ENCODE measurements around the gene TNFRSF14.

Gene TNFRSF14

GRCh38 chr1:2520206-2520605, 36.0 kb upstream of the TNFRSF14 start:
- TF ChIP-seq ZFP3 (CRISPR knock-in tag; IDR thresholded peaks at IDR 0.05) = no peak
- TF ChIP-seq, protein P1, sequence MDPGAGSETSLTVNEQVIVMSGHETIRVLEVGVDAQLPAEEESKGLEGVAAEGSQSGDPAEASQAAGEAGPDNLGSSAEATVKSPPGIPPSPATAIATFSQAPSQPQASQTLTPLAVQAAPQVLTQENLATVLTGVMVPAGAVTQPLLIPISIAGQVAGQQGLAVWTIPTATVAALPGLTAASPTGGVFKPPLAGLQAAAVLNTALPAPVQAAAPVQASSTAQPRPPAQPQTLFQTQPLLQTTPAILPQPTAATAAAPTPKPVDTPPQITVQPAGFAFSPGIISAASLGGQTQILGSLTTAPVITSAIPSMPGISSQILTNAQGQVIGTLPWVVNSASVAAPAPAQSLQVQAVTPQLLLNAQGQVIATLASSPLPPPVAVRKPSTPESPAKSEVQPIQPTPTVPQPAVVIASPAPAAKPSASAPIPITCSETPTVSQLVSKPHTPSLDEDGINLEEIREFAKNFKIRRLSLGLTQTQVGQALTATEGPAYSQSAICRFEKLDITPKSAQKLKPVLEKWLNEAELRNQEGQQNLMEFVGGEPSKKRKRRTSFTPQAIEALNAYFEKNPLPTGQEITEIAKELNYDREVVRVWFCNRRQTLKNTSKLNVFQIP (CRISPR knock-in tag; IDR thresholded peaks at IDR 0.05; ENCODE audit: borderline replicate concordance, low read depth) = no peak
- no peak for ATAC-seq

GRCh38 chr1:2520806-2521205, 35.4 kb upstream of the TNFRSF14 start:
- no peak for TF ChIP-seq SNAI2 (CRISPR knock-in tag; IDR thresholded peaks at IDR 0.05)
- no peak for TF ChIP-seq ZNF8 (CRISPR knock-in tag; IDR thresholded peaks at IDR 0.05)
- no peak for TF ChIP-seq TCF4 (CRISPR knock-in tag; IDR thresholded peaks at IDR 0.05; ENCODE audit: borderline replicate concordance)
- no peak for TF ChIP-seq ZFP3 (CRISPR knock-in tag; IDR thresholded peaks at IDR 0.05)
- no peak for TF ChIP-seq TOX (CRISPR knock-in tag; IDR thresholded peaks at IDR 0.05; ENCODE audit: borderline replicate concordance)
- TF ChIP-seq BACH2 (CRISPR knock-in tag; IDR thresholded peaks at IDR 0.05; ENCODE audit: borderline replicate concordance) = no peak
- no peak for ATAC-seq

- TF ChIP-seq CSDC2 (CRISPR knock-in tag; IDR thresholded peaks at IDR 0.05) (no peak), GLIS3 (CRISPR knock-in tag; IDR thresholded peaks at IDR 0.05) (no peak), BACH2 (CRISPR knock-in tag; IDR thresholded peaks at IDR 0.05; ENCODE audit: borderline replicate concordance) (no peak), ISL1 (CRISPR knock-in tag; IDR thresholded peaks at IDR 0.05) (no peak), ZC3H10 (CRISPR knock-in tag; IDR thresholded peaks at IDR 0.05) (no peak), ARNTL (CRISPR knock-in tag; IDR thresholded peaks at IDR 0.05; ENCODE audit: borderline replicate concordance, low read depth) (no peak), RARB (CRISPR knock-in tag; IDR thresholded peaks at IDR 0.05) (no peak), CREB5 (CRISPR knock-in tag; IDR thresholded peaks at IDR 0.05; ENCODE audit: low read depth) (no peak), ZNF565 (CRISPR knock-in tag; conservative IDR thresholded peaks at IDR 0.05; ENCODE audit: low read depth) (no peak), OSR1 (CRISPR knock-in tag; IDR thresholded peaks at IDR 0.05) (no peak), TOX (CRISPR knock-in tag; IDR thresholded peaks at IDR 0.05; ENCODE audit: borderline replicate concordance) (no peak), ESRRG (CRISPR knock-in tag; IDR thresholded peaks at IDR 0.05) (no peak), ZFP3 (CRISPR knock-in tag; IDR thresholded peaks at IDR 0.05) (no peak), ZNF8 (CRISPR knock-in tag; IDR thresholded peaks at IDR 0.05) (no peak), ZFP30 (CRISPR knock-in tag; IDR thresholded peaks at IDR 0.05) (no peak)
- TF ChIP-seq, protein P2, sequence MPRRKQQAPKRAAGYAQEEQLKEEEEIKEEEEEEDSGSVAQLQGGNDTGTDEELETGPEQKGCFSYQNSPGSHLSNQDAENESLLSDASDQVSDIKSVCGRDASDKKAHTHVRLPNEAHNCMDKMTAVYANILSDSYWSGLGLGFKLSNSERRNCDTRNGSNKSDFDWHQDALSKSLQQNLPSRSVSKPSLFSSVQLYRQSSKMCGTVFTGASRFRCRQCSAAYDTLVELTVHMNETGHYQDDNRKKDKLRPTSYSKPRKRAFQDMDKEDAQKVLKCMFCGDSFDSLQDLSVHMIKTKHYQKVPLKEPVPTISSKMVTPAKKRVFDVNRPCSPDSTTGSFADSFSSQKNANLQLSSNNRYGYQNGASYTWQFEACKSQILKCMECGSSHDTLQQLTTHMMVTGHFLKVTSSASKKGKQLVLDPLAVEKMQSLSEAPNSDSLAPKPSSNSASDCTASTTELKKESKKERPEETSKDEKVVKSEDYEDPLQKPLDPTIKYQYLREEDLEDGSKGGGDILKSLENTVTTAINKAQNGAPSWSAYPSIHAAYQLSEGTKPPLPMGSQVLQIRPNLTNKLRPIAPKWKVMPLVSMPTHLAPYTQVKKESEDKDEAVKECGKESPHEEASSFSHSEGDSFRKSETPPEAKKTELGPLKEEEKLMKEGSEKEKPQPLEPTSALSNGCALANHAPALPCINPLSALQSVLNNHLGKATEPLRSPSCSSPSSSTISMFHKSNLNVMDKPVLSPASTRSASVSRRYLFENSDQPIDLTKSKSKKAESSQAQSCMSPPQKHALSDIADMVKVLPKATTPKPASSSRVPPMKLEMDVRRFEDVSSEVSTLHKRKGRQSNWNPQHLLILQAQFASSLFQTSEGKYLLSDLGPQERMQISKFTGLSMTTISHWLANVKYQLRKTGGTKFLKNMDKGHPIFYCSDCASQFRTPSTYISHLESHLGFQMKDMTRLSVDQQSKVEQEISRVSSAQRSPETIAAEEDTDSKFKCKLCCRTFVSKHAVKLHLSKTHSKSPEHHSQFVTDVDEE (CRISPR knock-in tag; IDR thresholded peaks at IDR 0.05) = no peak
- TF ChIP-seq, protein P3, sequence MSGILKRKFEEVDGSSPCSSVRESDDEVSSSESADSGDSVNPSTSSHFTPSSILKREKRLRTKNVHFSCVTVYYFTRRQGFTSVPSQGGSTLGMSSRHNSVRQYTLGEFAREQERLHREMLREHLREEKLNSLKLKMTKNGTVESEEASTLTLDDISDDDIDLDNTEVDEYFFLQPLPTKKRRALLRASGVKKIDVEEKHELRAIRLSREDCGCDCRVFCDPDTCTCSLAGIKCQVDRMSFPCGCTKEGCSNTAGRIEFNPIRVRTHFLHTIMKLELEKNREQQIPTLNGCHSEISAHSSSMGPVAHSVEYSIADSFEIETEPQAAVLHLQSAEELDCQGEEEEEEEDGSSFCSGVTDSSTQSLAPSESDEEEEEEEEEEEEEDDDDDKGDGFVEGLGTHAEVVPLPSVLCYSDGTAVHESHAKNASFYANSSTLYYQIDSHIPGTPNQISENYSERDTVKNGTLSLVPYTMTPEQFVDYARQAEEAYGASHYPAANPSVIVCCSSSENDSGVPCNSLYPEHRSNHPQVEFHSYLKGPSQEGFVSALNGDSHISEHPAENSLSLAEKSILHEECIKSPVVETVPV (CRISPR knock-in tag; IDR thresholded peaks at IDR 0.05) = no peak
- TF ChIP-seq, protein P4, sequence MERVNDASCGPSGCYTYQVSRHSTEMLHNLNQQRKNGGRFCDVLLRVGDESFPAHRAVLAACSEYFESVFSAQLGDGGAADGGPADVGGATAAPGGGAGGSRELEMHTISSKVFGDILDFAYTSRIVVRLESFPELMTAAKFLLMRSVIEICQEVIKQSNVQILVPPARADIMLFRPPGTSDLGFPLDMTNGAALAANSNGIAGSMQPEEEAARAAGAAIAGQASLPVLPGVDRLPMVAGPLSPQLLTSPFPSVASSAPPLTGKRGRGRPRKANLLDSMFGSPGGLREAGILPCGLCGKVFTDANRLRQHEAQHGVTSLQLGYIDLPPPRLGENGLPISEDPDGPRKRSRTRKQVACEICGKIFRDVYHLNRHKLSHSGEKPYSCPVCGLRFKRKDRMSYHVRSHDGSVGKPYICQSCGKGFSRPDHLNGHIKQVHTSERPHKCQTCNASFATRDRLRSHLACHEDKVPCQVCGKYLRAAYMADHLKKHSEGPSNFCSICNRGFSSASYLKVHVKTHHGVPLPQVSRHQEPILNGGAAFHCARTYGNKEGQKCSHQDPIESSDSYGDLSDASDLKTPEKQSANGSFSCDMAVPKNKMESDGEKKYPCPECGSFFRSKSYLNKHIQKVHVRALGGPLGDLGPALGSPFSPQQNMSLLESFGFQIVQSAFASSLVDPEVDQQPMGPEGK (CRISPR knock-in tag; IDR thresholded peaks at IDR 0.05; ENCODE audit: borderline replicate concordance) = no peak
- TF ChIP-seq, protein P1 (CRISPR knock-in tag; IDR thresholded peaks at IDR 0.05; ENCODE audit: borderline replicate concordance, low read depth) = no peak
- ATAC-seq = no peak
Observed at GRCh38 chr1:2522230-2522629, 33.9 kb upstream of the TNFRSF14 start.

All from SK-N-SH treated with all-trans-retinoic acid at 6 μM for 48 hours (cell line).